ACC112 (cell line): ENCODE measurements around the gene MPHOSPH9.

ENCODE experiments used
- H2AFZ ChIP-seq: fragments of 200-600 bp; sonication (generic); one replicate; pipeline ENCODE4 v1.6.0; 2017; ENCODE audit warnings: antibody characterized with exemption, low read length; ENCODE audit not compliant: unreplicated experiment
- H3K27ac ChIP-seq: fragments of 200-600 bp; sonication (generic); 2 replicates; pipeline ENCODE4 v1.5.1; 2014; ENCODE audit warnings: low read depth, mild to moderate bottlenecking, antibody characterized with exemption, low read length, moderate library complexity
- H3K27me3 ChIP-seq: fragments of 200-600 bp; sonication (generic); 2 replicates; pipeline ENCODE4 v1.6.1; 2014; ENCODE audit warnings: mild to moderate bottlenecking, antibody characterized with exemption, low read length, moderate library complexity, mixed read lengths; ENCODE audit not compliant: insufficient read depth
- H3K36me3 ChIP-seq: fragments of 200-600 bp; sonication (generic); 2 replicates; pipeline ENCODE4 v1.6.1; 2016; ENCODE audit warnings: mild to moderate bottlenecking, antibody characterized with exemption, low read length, moderate library complexity, mixed read lengths; ENCODE audit not compliant: insufficient read depth
- H3K4me1 ChIP-seq: fragments of 200-600 bp; sonication (generic); one replicate; pipeline ENCODE4 v1.6.1; 2016; ENCODE audit warnings: low read length, mixed read lengths; ENCODE audit not compliant: insufficient read depth, unreplicated experiment, control insufficient read depth
- H3K4me3 ChIP-seq: fragments of 200-600 bp; sonication (generic); 2 replicates; pipeline ENCODE4 v1.5.1; 2014; ENCODE audit warnings: mild to moderate bottlenecking, low read depth, low read length
- H3K79me2 ChIP-seq: fragments of 200-600 bp; sonication (generic); one replicate; pipeline ENCODE4 v1.6.0; 2016; ENCODE audit warnings: low read length; ENCODE audit not compliant: control insufficient read depth, unreplicated experiment, insufficient read depth

Gene MPHOSPH9

GRCh38 chr12:123139926-123140675 lies 92.8 kb downstream of the MPHOSPH9 start:
- Histone ChIP-seq H2AFZ (no peak overlapping the region), H3K4me3 (peak overlapping the region; percentile 30; the same call in 1 of the 2 replicates), H3K36me3 (no peaks in the 10 kb centered on the region), H3K4me1 (peaks cover 44% of the 10 kb centered on the region), H3K27me3 (no peaks in the 10 kb centered on the region), H3K79me2 (peaks cover 33% of the 10 kb centered on the region), H3K27ac (peak overlapping the region; percentile 22)

DNA sequence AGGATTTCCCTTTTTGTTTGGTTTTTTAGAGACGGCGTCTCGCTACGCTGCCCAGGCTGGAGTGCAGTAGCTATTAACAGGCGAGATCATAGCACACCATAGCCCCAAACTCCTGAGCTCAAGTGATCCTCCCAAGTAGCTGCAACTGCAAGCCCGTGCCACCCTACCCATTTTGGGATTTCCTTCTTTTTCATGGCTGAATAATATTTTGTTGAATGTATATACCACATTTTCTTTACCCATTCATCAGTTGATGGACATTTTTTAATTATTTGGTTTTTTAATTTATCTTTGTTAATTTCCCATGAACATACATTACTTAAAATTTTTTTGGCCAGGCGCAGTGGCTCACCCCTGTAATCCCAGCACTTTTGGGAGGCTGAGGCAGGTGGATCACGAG lies 97.3 kb downstream of the MPHOSPH9 start:
- Histone ChIP-seq H3K27me3 (no peaks in the 10 kb centered on the region), H3K4me3 (no peak overlapping the region), H3K27ac (no peak overlapping the region), H3K4me1 (peaks cover 22% of the 10 kb centered on the region), H3K79me2 (peaks cover 20% of the 10 kb centered on the region), H2AFZ (no peak overlapping the region), H3K36me3 (no peaks in the 10 kb centered on the region; the same call in 1 of the 2 replicates)

DNA sequence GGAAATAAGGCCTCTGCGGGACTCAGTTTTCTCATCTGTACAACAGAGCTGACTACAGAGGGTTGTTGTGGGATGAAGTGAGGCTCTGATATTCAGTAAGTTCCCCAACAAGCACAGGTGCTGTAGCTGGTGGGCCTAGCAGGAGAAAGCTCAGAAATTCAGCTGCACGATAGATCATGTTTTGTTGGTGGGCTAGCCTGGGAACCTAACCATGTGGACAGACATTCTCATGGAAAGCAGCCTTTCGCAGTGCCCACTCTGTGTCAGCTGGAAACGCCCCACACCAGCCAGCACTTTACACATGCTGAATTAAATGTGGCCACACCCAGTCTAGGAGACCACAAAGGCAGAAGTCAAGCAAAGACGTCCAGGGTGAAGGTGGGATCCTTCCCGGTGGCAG lies 98.1 kb downstream of the MPHOSPH9 start:
- Histone ChIP-seq H3K27me3 (no peaks in the 10 kb centered on the region), H2AFZ (no peak overlapping the region), H3K4me3 (no peak overlapping the region), H3K27ac (no peak overlapping the region), H3K36me3 (no peaks in the 10 kb centered on the region; the same call in 1 of the 2 replicates), H3K79me2 (peaks cover 16% of the 10 kb centered on the region), H3K4me1 (peaks cover 13% of the 10 kb centered on the region)

- peaks cover 8% of the 10 kb centered on the region for H3K4me1 ChIP-seq
- H3K79me2 ChIP-seq: peaks cover 11% of the 10 kb centered on the region
- no peak overlapping the region for H3K27ac ChIP-seq
- H2AFZ ChIP-seq: no peak overlapping the region
- no peak overlapping the region for H3K4me3 ChIP-seq
- H3K36me3 ChIP-seq: no peaks in the 10 kb centered on the region; the same call in 1 of the 2 replicates
- no peaks in the 10 kb centered on the region for H3K27me3 ChIP-seq
Measured at GRCh38 chr12:123134271-123134671, 98.7 kb downstream of the MPHOSPH9 start.

- Histone ChIP-seq H3K27me3 (no peaks in the 10 kb centered on the region), H3K36me3 (no peaks in the 10 kb centered on the region; the same call in 1 of the 2 replicates), H3K4me1 (peaks cover 8% of the 10 kb centered on the region), H3K27ac (no peak overlapping the region), H2AFZ (no peak overlapping the region), H3K79me2 (peaks cover 11% of the 10 kb centered on the region), H3K4me3 (no peak overlapping the region)
Measured at GRCh38 chr12:123133701-123134100, 99.2 kb downstream of the MPHOSPH9 start.

- no peaks in the 10 kb centered on the region; the same call in 1 of the 2 replicates for H3K36me3 ChIP-seq
- peaks cover 12% of the 10 kb centered on the region for H3K4me1 ChIP-seq
- H3K27ac ChIP-seq: no peak overlapping the region
- H3K79me2 ChIP-seq: peaks cover 11% of the 10 kb centered on the region
- no peaks in the 10 kb centered on the region for H3K27me3 ChIP-seq
- H2AFZ ChIP-seq: no peak overlapping the region
- no peak overlapping the region for H3K4me3 ChIP-seq
Measured at GRCh38 chr12:123132951-123133619, 99.9 kb downstream of the MPHOSPH9 start.

DNA sequence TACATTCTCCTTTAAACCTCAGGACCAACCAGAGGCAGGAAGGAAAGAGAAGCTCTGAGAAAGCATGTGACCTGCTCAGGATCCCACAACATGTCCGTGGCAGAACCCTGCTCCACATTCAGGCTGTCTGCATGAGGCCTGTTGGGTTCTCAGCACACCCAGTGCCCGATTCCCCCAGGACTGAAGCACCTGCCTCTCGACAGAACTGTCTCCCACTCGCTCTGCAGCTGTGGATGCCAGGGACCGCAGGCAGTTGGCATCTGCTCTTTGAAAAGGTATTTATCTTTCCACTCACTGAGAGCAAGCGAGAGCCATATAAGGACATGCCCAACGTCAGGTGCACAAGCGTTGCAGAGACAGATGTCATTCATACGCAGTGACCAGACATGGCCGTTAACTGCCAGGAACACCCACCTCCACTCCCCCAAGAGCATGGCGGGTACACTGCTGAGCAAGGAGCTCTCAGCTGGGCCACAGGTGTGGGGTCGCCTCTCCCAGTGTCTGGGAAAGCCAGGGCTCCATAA lies 101.0 kb downstream of the MPHOSPH9 start:
- Histone ChIP-seq H3K4me1 (peaks cover 23% of the 10 kb centered on the region), H3K27ac (no peak overlapping the region), H3K36me3 (no peaks in the 10 kb centered on the region; the same call in 1 of the 2 replicates), H3K4me3 (no peak overlapping the region), H3K79me2 (peaks cover 11% of the 10 kb centered on the region), H3K27me3 (no peaks in the 10 kb centered on the region), H2AFZ (no peak overlapping the region)

GRCh38 chr12:123131291-123131832 lies 101.6 kb downstream of the MPHOSPH9 start:
- Histone ChIP-seq H3K4me1 (peaks cover 27% of the 10 kb centered on the region), H3K27ac (no peak overlapping the region), H2AFZ (no peak overlapping the region), H3K79me2 (peaks cover 11% of the 10 kb centered on the region), H3K36me3 (no peaks in the 10 kb centered on the region; the same call in 1 of the 2 replicates), H3K4me3 (no peak overlapping the region), H3K27me3 (no peaks in the 10 kb centered on the region)

DNA sequence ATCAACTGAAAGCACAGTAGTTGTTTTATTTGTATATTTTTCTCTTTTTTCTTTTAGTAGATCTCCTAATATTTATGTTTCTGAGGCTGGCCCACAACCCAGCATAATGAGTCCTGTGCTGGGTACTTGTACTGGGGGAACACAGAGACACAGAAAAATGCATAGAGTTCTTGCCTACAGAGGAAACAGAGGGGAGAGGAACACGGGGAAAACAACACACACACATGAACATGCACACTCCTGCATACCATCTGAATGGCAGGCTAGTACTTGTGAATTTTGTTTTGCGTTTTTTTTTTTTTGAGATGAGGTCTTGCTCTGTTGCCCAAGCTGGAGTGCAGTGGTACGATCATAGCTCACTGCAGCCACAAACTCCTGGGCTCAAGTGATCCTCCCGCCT lies 103.3 kb downstream of the MPHOSPH9 start:
- Histone ChIP-seq H2AFZ (no peak overlapping the region), H3K4me1 (peaks cover 36% of the 10 kb centered on the region), H3K79me2 (peaks cover 10% of the 10 kb centered on the region), H3K27ac (no peak overlapping the region), H3K27me3 (no peaks in the 10 kb centered on the region), H3K36me3 (no peaks in the 10 kb centered on the region), H3K4me3 (no peak overlapping the region)

DNA sequence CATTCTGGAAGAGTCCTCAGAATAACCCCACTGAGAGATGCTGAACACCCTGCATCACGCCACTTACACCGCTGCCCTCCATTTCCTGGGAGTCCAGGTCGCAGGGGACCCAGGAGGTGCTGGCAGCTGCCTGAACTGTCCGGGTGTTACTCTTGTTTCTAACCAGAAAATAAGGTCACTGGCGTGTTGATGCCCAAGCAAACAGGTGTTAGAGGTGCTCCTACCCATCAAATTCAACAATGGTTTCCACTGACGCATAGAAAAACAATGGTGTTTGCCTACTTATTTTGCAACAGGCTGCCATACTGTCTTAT lies 105.8 kb downstream of the MPHOSPH9 start:
- peak overlapping the region; percentile 93 for H3K27ac ChIP-seq
- H2AFZ ChIP-seq: no peak overlapping the region
- H3K4me1 ChIP-seq: peaks cover 36% of the 10 kb centered on the region
- no peaks in the 10 kb centered on the region for H3K36me3 ChIP-seq
- peak overlapping the region; percentile 36; the same call in 1 of the 2 replicates for H3K4me3 ChIP-seq
- H3K27me3 ChIP-seq: no peaks in the 10 kb centered on the region
- peaks cover 2% of the 10 kb centered on the region for H3K79me2 ChIP-seq
